Adrenal gland (tissue), 5 donors: Measurements from ENCODE around the gene TAAR8.

Experiments
- POLR2A ChIP-seq, 2 donors: fragments of 450-650 bp; IDR thresholded peaks; one replicate each; pipeline ENCODE4 v1.6.1; 2017; ENCODE audit warnings: antibody characterized with exemption in 2 of 2, mild to moderate bottlenecking in 2 of 2, moderate library complexity in 1 of 2
- TF ChIP-seq, protein P1 (sequence below), 6 experiments: fragments of 450-650 bp in 4 of 6; fragments of 200-600 bp in 2 of 6; sonication (generic) in 1 of 6; IDR thresholded peaks; 1 replicate in 5 of 6; 2 replicates in 1 of 6; pipeline versions ENCODE4 v1.5.1 to v1.8.0; 2016 to 2021; ENCODE audit warnings: antibody characterized with exemption in 6 of 6, mild to moderate bottlenecking in 2 of 6, moderate library complexity in 1 of 6
- donor health status: DM: no; HTN: no; CAD: no.

DNA sequence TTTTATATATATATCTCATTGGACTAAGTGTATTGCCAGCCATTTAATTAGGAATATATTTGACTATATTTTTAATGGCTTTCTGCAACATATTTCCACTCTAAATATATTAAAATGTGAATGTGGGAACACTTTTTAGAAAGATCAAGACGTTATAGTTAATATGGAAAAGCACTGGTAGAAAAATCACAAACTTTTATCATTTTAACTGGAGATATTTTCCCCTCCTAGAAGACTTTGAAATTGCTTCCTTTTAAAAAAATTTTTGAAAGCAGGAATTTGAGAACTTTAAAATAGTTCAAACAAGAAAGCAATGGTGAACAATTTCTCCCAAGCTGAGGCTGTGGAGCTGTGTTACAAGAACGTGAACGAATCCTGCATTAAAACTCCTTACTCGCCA lies 14.5 kb upstream of the TAAR8 start, which contains the start of gene TAAR9:
- TF ChIP-seq, protein P1, sequence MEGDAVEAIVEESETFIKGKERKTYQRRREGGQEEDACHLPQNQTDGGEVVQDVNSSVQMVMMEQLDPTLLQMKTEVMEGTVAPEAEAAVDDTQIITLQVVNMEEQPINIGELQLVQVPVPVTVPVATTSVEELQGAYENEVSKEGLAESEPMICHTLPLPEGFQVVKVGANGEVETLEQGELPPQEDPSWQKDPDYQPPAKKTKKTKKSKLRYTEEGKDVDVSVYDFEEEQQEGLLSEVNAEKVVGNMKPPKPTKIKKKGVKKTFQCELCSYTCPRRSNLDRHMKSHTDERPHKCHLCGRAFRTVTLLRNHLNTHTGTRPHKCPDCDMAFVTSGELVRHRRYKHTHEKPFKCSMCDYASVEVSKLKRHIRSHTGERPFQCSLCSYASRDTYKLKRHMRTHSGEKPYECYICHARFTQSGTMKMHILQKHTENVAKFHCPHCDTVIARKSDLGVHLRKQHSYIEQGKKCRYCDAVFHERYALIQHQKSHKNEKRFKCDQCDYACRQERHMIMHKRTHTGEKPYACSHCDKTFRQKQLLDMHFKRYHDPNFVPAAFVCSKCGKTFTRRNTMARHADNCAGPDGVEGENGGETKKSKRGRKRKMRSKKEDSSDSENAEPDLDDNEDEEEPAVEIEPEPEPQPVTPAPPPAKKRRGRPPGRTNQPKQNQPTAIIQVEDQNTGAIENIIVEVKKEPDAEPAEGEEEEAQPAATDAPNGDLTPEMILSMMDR (IDR thresholded peaks at IDR 0.05): no peak
- TF ChIP-seq POLR2A (IDR thresholded peaks at IDR 0.05): no peak
